ENCODE measurements around the gene ACADSB.

ACADSB gene

DNA sequence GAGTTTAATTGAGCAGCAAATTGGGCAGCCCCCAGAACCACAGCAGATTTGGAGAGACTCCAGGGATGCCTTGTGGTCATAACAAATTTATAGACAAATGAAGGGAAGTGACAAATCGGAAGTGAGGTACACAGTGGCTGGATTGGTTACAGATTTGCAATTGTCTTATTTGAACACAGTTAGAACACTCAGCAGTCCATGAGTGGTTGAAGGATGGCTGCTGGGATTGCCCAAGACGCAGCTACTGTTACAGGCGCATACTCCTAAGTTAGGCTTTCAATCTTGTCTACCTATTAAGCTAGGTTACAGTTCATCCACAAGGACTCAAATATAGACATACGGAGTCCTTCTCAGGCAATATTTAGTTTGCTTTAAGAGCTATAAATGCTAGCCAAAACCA lies 7.4 kb downstream of the ACADSB start:
- Histone ChIP-seq H3K4me3 (ENCODE audit: low read depth in 1 of 5, low read length in 5 of 5) (no peak overlapping the region), H3K27ac (ENCODE audit: low read depth, low read length) (no peak overlapping the region), H3K9me3 (ENCODE audit: control insufficient read depth in 5 of 5, low read length in 5 of 5) (no peaks in the 10 kb centered on the region), H3K36me3 (ENCODE audit: control insufficient read depth in 5 of 5, insufficient read depth in 5 of 5, low read length in 5 of 5) (no peaks in the 10 kb centered on the region), H3K4me1 (ENCODE audit: control insufficient read depth in 5 of 5, insufficient read depth in 5 of 5, low read length in 5 of 5) (peaks cover 0 to 6% (median 0%) of the 10 kb centered on the region in 5 donors), H3K9ac (ENCODE audit: low read length in 5 of 5) (no peak overlapping the region), H3K27me3 (ENCODE audit: control insufficient read depth in 5 of 5, insufficient read depth in 4 of 5, low read length in 5 of 5) (no peaks in the 10 kb centered on the region)

DNA sequence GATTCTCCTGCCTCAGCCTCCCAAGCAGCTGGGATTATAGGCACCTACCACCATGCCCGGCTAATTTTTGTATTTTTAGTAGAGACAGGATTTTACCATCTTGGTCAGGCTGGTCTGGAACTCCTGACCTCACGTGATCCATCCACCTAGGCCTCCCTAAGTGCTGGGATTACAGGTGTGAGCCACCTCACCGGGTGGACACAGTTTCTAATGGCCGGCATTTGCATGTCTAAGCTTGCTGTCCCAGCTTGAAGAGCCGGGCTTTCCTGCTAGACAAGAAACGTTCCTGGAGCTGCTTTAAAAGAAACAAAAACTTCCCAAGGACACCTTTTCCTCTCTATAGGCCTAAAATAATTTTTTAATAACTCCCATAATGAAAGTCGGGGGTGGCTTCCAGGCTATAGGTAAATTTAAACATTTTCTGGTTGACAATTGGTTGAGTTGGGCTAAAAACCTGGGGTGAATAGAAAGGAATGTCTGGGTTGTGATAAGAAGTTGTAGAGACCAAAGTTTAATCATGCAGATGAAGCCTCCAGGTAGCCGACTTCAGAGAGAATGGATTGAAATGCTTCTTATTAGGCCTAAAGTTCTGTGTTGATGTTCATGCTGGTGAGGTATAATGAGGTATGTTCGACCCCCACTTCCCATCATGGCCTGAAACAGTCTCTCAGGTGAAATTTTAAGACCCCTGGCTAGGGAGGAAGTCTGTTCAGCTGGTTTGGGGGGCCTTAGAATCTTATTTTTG lies 8.8 kb downstream of the ACADSB start:
- no peaks in the 10 kb centered on the region for H3K36me3 ChIP-seq (ENCODE audit: control insufficient read depth in 5 of 5, insufficient read depth in 5 of 5, low read length in 5 of 5)
- no peak overlapping the region for H3K4me3 ChIP-seq (ENCODE audit: low read depth in 1 of 5, low read length in 5 of 5)
- H3K9ac ChIP-seq (ENCODE audit: low read length in 5 of 5), result no peak overlapping the region
- H3K4me1 ChIP-seq (ENCODE audit: control insufficient read depth in 5 of 5, insufficient read depth in 5 of 5, low read length in 5 of 5), result peaks cover 0 to 6% (median 0%) of the 10 kb centered on the region in 5 donors
- H3K9me3 ChIP-seq (ENCODE audit: control insufficient read depth in 5 of 5, low read length in 5 of 5), result no peaks in the 10 kb centered on the region
- H3K27me3 ChIP-seq (ENCODE audit: control insufficient read depth in 5 of 5, insufficient read depth in 4 of 5, low read length in 5 of 5), result no peaks in the 10 kb centered on the region
- no peak overlapping the region for H3K27ac ChIP-seq (ENCODE audit: low read depth, low read length)

DNA sequence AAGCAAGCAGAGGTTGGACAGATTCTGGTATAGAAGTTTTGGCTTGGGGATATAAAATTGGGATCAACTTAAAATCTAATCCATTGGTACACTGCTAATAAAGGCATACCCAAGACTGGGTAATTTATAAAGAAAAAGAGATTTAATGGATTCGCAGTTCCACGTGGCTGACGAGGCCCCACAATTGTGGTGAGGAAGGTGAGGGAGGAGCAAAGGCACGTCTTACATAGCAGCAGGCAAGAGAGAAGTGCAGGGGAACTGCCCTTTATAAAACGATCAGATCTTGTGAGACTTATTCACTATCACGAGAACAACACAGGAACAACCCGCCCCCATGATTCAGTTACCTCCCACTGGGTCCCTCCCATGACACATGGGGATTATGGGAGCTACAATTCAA lies 9.7 kb downstream of the ACADSB start:
- Histone ChIP-seq H3K9me3 (ENCODE audit: control insufficient read depth in 5 of 5, low read length in 5 of 5) (no peaks in the 10 kb centered on the region), H3K36me3 (ENCODE audit: control insufficient read depth in 5 of 5, insufficient read depth in 5 of 5, low read length in 5 of 5) (no peaks in the 10 kb centered on the region), H3K4me3 (ENCODE audit: low read depth in 1 of 5, low read length in 5 of 5) (no peak overlapping the region), H3K27ac (ENCODE audit: low read depth, low read length) (no peak overlapping the region), H3K9ac (ENCODE audit: low read length in 5 of 5) (no peak overlapping the region), H3K4me1 (ENCODE audit: control insufficient read depth in 5 of 5, insufficient read depth in 5 of 5, low read length in 5 of 5) (peaks cover 0 to 6% (median 0%) of the 10 kb centered on the region in 5 donors), H3K27me3 (ENCODE audit: control insufficient read depth in 5 of 5, insufficient read depth in 4 of 5, low read length in 5 of 5) (no peaks in the 10 kb centered on the region)

DNA sequence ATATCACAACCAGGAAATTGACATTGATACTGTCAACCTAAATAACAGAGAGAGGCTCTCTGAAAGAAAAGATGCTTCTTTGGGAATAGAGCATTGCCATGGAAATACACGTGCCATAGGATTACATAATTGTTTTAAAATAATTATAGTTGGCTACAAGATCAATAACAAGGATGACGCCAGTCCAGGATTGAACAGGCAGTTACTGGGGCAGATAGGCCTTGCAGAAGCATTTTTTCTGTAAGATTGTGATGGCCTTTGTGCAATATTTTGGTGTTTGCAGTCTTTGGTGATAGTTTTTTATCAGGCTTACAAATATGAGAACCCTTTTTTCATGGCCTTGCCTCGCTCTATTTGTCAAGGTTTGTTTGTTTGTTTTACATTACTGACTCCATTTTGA lies 10.5 kb downstream of the ACADSB start:
- Histone ChIP-seq H3K27me3 (ENCODE audit: control insufficient read depth in 5 of 5, insufficient read depth in 4 of 5, low read length in 5 of 5) (no peaks in the 10 kb centered on the region), H3K4me1 (ENCODE audit: control insufficient read depth in 5 of 5, insufficient read depth in 5 of 5, low read length in 5 of 5) (peaks cover 0 to 6% (median 0%) of the 10 kb centered on the region in 5 donors), H3K4me3 (ENCODE audit: low read depth in 1 of 5, low read length in 5 of 5) (no peak overlapping the region), H3K9ac (ENCODE audit: low read length in 5 of 5) (no peak overlapping the region), H3K9me3 (ENCODE audit: control insufficient read depth in 5 of 5, low read length in 5 of 5) (no peaks in the 10 kb centered on the region), H3K36me3 (ENCODE audit: control insufficient read depth in 5 of 5, insufficient read depth in 5 of 5, low read length in 5 of 5) (no peaks in the 10 kb centered on the region), H3K27ac (ENCODE audit: low read depth, low read length) (no peak overlapping the region)

DNA sequence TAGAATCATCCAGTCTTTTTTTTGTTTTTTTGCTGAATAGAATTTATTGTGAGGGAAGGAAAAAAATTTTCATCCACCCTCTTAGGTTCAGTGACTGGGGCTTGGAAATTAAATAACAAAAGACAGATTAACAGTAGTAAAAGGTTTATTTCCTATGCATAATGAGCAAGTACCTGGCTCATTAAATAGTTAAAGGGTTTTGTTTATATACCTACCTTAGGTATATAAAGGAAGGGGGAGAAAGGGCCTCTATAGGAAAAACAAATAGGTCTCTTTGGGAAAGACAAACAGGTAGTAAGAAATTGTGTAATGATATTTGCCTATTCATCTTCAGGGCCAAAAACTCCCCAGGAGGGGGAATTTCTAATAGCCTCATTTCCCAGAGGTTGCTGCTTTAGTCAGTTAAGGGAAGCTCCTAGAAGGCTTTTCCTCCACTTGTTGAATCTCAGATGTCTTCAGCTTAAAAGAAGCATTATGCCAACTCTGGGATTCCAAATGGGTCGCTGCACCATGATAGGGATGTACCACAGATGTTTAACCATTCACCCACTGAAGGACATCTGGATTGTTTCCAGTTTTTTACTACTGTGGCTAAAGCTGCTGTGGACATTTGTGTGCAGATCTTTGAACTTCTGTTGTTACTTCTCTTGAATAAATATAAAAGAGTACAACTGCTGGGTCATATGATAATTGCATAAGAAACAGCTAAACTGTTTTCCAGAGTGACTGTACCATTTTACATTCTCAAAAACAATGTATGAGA lies 11.3 kb downstream of the ACADSB start:
- Histone ChIP-seq H3K4me1 (ENCODE audit: control insufficient read depth in 5 of 5, insufficient read depth in 5 of 5, low read length in 5 of 5) (peaks cover 0 to 6% (median 0%) of the 10 kb centered on the region in 5 donors), H3K27ac (ENCODE audit: low read depth, low read length) (no peak overlapping the region), H3K27me3 (ENCODE audit: control insufficient read depth in 5 of 5, insufficient read depth in 4 of 5, low read length in 5 of 5) (no peaks in the 10 kb centered on the region), H3K9me3 (ENCODE audit: control insufficient read depth in 5 of 5, low read length in 5 of 5) (no peaks in the 10 kb centered on the region), H3K4me3 (ENCODE audit: low read depth in 1 of 5, low read length in 5 of 5) (no peak overlapping the region), H3K9ac (ENCODE audit: low read length in 5 of 5) (no peak overlapping the region), H3K36me3 (ENCODE audit: control insufficient read depth in 5 of 5, insufficient read depth in 5 of 5, low read length in 5 of 5) (no peaks in the 10 kb centered on the region)

DNA sequence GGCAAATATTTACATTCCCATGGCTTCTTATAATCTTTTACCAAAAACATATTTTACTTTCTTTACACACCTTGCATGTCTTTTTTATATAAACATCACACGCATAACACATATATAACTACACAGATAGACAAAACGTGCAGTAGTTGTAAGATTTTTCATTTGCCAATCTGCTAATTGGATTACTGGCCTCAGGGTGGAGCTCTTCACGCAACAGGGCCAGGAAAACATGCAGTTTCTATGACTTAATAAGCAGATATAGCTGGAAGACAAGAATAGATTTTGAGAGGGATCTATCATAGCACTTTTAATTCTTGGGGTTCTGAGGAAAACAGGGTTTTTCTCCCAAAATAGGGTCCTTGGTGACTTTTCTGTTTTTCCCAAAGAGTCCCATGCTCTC lies 12.7 kb downstream of the ACADSB start:
- Histone ChIP-seq H3K4me3 (ENCODE audit: low read depth in 1 of 5, low read length in 5 of 5) (no peak overlapping the region), H3K36me3 (ENCODE audit: control insufficient read depth in 5 of 5, insufficient read depth in 5 of 5, low read length in 5 of 5) (no peaks in the 10 kb centered on the region), H3K27me3 (ENCODE audit: control insufficient read depth in 5 of 5, insufficient read depth in 4 of 5, low read length in 5 of 5) (no peaks in the 10 kb centered on the region), H3K4me1 (ENCODE audit: control insufficient read depth in 5 of 5, insufficient read depth in 5 of 5, low read length in 5 of 5) (peaks cover 0 to 6% (median 0%) of the 10 kb centered on the region in 5 donors), H3K9ac (ENCODE audit: low read length in 5 of 5) (no peak overlapping the region), H3K27ac (ENCODE audit: low read depth, low read length) (no peak overlapping the region), H3K9me3 (ENCODE audit: control insufficient read depth in 5 of 5, low read length in 5 of 5) (no peaks in the 10 kb centered on the region)

DNA sequence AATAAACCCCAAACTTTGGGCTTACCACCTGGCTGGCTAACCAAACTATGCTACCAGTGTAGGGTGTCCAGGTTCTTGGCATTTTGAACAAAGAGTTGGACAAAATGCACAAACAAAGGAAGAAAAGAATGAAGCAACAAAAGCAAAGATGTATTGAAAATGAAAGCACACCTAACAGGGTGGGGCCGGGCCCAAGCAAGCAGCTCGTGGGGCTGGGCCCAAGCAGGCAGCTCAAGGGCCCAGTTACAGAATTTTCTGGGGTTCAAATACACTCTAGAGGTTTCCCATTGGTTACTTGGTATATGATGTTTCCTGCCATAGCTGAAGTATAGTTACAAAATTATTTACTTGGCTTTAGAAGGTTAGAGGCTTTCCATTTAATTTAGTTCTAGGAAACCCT lies 15.7 kb downstream of the ACADSB start:
- Histone ChIP-seq H3K27me3 (ENCODE audit: control insufficient read depth in 5 of 5, insufficient read depth in 4 of 5, low read length in 5 of 5) (no peaks in the 10 kb centered on the region), H3K36me3 (ENCODE audit: control insufficient read depth in 5 of 5, insufficient read depth in 5 of 5, low read length in 5 of 5) (no peaks in the 10 kb centered on the region), H3K4me3 (ENCODE audit: low read depth in 1 of 5, low read length in 5 of 5) (no peak overlapping the region), H3K27ac (ENCODE audit: low read depth, low read length) (no peak overlapping the region), H3K9ac (ENCODE audit: low read length in 5 of 5) (no peak overlapping the region), H3K9me3 (ENCODE audit: control insufficient read depth in 5 of 5, low read length in 5 of 5) (no peaks in the 10 kb centered on the region), H3K4me1 (ENCODE audit: control insufficient read depth in 5 of 5, insufficient read depth in 5 of 5, low read length in 5 of 5) (peaks cover 0 to 6% (median 0%) of the 10 kb centered on the region in 5 donors)

DNA sequence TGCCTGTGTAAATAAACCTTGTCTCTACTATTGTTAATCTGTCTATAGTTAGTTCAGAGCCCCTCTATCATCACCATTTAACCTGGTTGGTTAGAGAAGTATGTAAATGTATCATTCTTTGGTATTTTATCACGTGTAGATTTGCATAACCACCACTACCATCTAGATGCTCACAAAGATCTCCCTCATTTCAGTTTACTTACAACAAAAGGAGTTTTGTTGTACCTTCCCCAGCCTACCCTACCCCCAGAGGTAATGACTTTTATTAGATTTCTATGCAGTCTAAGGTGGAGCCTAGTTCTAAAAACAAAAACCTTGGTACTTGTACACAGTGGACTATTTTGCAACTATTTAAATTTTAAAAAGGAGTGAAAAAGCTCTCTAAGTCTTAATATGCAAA lies 17.5 kb downstream of the ACADSB start:
- no peaks in the 10 kb centered on the region for H3K27me3 ChIP-seq (ENCODE audit: control insufficient read depth in 5 of 5, insufficient read depth in 4 of 5, low read length in 5 of 5)
- no peak overlapping the region for H3K4me3 ChIP-seq (ENCODE audit: low read depth in 1 of 5, low read length in 5 of 5)
- no peak overlapping the region for H3K27ac ChIP-seq (ENCODE audit: low read depth, low read length)
- no peaks in the 10 kb centered on the region for H3K9me3 ChIP-seq (ENCODE audit: control insufficient read depth in 5 of 5, low read length in 5 of 5)
- H3K9ac ChIP-seq (ENCODE audit: low read length in 5 of 5), result no peak overlapping the region
- no peaks in the 10 kb centered on the region for H3K36me3 ChIP-seq (ENCODE audit: control insufficient read depth in 5 of 5, insufficient read depth in 5 of 5, low read length in 5 of 5)
- no peaks in the 10 kb centered on the region for H3K4me1 ChIP-seq (ENCODE audit: control insufficient read depth in 5 of 5, insufficient read depth in 5 of 5, low read length in 5 of 5)

DNA sequence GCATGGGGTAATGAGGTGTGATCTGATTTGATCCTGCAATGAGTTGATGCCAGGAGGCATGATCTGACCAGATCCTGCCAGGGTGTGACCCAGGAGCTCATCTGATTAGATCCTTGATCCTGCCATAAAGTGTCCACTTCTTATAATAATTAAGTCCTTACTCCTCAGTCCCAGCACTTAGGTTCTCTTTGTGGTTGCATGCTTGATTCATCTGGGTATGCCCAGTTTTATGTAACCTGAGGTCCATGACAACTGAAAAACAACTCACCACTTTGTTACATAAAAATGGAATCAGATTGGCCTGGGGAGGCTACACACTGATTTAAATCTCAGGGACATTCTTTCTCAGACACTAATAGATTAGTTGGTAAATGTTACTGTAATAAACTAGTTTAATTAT lies 19.1 kb downstream of the ACADSB start:
- H3K9me3 ChIP-seq (ENCODE audit: control insufficient read depth in 5 of 5, low read length in 5 of 5), result no peaks in the 10 kb centered on the region
- H3K27ac ChIP-seq (ENCODE audit: low read depth, low read length), result no peak overlapping the region
- no peak overlapping the region for H3K9ac ChIP-seq (ENCODE audit: low read length in 5 of 5)
- H3K27me3 ChIP-seq (ENCODE audit: control insufficient read depth in 5 of 5, insufficient read depth in 4 of 5, low read length in 5 of 5), result no peaks in the 10 kb centered on the region
- no peaks in the 10 kb centered on the region for H3K4me1 ChIP-seq (ENCODE audit: control insufficient read depth in 5 of 5, insufficient read depth in 5 of 5, low read length in 5 of 5)
- no peak overlapping the region for H3K4me3 ChIP-seq (ENCODE audit: low read depth in 1 of 5, low read length in 5 of 5)
- no peaks in the 10 kb centered on the region for H3K36me3 ChIP-seq (ENCODE audit: control insufficient read depth in 5 of 5, insufficient read depth in 5 of 5, low read length in 5 of 5)

DNA sequence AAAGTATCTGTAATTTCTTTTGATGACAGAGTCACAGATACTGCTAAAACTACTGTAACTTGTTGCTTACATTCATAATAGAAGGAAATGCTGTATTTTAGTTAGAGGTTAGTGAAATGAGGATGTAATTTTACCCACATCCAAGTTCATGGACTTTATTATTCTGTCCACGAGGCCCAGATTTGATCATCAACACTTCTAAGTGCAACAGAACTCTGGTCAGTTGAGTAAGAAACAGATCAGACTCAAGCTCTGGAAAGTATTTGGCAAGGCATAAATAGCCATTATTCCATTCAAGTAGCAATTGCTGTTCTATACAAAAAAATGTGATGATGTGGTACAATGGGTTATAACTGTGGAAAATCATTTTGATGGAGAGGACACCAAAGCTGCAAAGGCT lies 22.3 kb downstream of the ACADSB start:
- H3K27me3 ChIP-seq (ENCODE audit: control insufficient read depth in 5 of 5, insufficient read depth in 4 of 5, low read length in 5 of 5), result no peaks in the 10 kb centered on the region
- H3K4me1 ChIP-seq (ENCODE audit: control insufficient read depth in 5 of 5, insufficient read depth in 5 of 5, low read length in 5 of 5), result no peaks in the 10 kb centered on the region
- H3K9ac ChIP-seq (ENCODE audit: low read length in 5 of 5), result no peak overlapping the region
- H3K36me3 ChIP-seq (ENCODE audit: control insufficient read depth in 5 of 5, insufficient read depth in 5 of 5, low read length in 5 of 5), result peaks cover 0 to 10% (median 6%) of the 10 kb centered on the region in 5 donors
- no peak overlapping the region for H3K27ac ChIP-seq (ENCODE audit: low read depth, low read length)
- H3K9me3 ChIP-seq (ENCODE audit: control insufficient read depth in 5 of 5, low read length in 5 of 5), result no peaks in the 10 kb centered on the region
- H3K4me3 ChIP-seq (ENCODE audit: low read depth in 1 of 5, low read length in 5 of 5), result no peak overlapping the region
